Stimulated activated CD8-positive, alpha-beta memory T cell treated with anti-CD3 and anti-CD28 coated beads, Interleukin-7, amount 100 ng/mL, for 4 hours (primary cell): ENCODE data around the gene ICAM4.
"Not testable (repeated sequence)": the region's sequence is repeated elsewhere in the genome, so short reads cannot be mapped to it uniquely, and the experiment has no call there.

ENCODE experiments used
- DNase-seq, 2 donors: peaks; one replicate each; pipeline ENCODE4 v3.0.0-alpha.2; 2020; ENCODE audit warnings: low read depth in 2 of 2

ICAM4 gene

GRCh38 chr19:10318807-10319682, 32.3 kb downstream of the ICAM4 start:
- no peak for DNase-seq

DNA sequence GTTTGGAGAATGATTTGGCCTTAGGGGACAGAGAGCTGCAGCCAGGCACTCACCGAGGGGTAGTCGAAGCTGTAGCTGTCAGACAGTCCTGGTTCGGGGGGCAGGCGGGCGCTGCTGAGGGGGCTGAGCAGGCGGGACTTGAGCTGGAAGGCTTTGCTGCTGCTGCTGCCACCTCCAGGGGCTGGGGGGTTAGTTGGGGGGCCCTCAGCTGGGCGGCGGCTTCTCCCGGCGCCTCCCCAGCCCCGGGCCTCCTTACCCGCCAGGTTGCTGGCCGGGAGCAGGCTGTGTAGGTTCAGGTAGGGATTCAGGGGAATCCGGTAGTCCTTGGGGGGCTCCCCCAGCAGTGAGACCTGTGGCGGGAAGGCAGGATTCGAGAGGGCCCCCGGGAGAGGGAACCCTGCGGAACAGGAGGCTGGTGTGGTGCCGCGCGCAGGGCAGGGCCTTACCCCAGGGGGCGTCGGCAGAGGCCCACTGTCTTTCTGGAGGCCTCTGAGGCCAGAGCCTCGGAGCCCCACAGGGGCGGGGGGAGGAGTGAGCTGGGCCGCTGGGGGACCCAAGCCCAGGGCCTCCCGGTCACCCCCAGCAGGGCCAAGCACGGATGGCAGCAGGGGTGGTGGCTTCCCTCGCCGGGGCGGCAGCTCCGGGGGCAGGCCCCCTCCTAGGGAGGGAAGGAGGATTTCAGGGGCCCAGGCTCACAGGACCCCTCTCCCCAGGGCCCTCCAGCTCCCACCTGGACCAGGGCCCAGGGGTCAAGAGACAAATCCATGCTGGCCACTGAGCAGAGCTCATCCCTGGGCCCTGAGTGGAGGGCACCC, 34.1 kb downstream of the ICAM4 start:
- no peak for DNase-seq

DNA sequence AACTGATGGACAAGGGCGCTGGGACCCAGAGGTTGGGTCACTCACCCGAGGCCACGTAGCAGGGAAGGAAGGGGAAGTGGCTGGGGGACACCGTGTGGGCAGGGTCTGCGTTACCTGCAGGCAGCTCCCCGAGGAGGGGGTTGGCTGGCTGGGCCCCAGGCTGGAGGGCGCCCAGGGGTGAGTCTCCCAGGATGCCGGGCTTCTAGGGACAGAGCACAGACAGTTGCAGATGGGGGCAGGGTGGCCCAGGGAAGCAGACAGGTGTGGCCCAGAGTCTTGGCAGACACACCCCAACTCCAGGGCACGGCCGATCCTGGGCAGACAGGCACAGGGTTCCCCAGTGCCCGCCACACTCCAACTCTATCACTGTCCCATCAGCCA, 34.7 kb downstream of the ICAM4 start:
- no peak for DNase-seq

DNA sequence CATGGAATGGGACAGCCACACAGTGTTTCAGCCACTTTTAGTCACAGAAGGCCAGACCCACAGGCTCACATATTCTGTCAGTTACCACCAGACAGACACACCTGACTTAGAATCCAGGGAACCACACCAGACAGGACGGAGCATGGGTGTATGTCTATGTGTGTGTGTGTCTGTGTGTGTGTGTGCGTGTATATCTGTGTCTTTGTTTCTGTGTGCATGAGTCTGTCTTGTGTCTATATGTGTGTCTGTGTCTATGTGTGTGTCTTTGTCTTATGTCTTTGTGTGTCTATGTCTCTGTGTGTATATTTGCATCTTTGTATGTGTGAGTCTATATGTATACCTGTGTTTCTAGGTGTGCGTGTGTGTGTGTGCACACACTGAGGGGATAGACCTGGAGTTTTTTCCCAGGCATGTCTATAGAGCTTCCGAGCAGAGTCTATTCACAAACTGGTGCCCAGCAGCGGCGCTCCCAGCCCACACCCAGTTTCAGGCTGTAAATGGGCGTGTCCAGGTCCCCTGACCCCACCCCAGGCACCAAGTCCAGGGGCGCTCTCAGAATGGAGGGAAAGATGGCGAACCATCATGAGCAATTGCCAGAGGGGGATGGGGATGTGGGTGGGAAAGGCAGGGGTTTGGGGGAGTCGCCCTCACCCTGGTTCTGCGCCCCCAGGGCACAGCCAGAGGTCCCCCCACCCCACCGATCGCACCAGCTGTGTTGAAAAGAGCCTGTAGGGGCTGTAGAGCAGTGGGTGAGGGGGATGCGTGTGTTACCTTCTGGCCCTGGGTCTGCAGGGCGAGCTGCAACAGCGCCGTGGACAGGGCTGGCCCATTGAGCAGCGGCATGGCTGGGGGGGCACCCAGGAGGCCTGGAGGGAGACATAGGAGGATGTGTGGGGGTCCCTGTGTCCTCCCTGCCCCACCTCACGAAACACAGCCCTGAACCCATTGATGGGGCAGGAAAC, 35.4 kb downstream of the ICAM4 start:
- DNase-seq, result no peak

DNA sequence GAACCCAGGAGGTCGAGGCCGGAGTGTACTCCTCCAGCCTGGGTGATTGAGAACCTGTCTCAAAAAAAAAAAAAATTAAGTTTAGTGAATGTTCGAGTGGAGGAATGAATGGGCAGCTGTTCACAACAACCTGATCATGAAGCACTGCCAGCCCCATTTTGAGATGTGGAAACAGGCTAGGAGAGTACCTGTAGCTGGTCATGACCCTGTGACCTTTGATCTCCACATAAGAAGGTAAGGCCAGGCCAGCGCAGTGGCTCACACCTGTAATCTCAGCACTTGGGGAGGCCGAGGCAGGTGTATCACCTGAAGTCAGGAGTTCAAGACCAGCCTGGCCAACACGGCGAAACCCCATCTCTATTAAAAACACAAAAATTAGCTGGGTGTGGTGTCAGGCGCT, 39.0 kb downstream of the ICAM4 start:
- DNase-seq, result no peak

DNA sequence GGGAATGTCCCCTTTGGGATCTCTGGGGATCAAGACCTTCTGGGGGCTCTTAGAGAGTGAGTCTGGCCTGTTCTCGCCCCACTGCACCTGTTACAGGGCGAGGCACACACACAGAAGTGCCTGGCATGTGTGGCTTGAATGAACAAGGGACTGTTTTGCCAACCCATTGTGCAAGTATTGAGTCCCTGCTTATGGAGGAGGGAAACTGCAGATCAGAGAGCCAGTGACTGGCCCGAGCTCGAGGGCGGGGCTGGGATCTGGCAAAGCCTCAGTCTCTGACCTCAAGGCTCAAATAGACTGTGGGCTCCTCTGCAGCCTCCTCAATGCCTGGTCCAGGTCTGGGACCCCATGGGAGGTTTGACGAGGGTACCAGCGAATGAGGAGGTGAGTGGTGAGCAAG, 41.0 kb downstream of the ICAM4 start:
- DNase-seq, result no peak

- DNase-seq, result no peak
Measured at GRCh38 chr19:10328558-10329429, 42.0 kb downstream of the ICAM4 start.

GRCh38 chr19:10329555-10329954, 42.8 kb downstream of the ICAM4 start:
- DNase-seq, result no peak

- DNase-seq, result no peak
Measured at GRCh38 chr19:10332158-10332964, 45.6 kb downstream of the ICAM4 start.

DNA sequence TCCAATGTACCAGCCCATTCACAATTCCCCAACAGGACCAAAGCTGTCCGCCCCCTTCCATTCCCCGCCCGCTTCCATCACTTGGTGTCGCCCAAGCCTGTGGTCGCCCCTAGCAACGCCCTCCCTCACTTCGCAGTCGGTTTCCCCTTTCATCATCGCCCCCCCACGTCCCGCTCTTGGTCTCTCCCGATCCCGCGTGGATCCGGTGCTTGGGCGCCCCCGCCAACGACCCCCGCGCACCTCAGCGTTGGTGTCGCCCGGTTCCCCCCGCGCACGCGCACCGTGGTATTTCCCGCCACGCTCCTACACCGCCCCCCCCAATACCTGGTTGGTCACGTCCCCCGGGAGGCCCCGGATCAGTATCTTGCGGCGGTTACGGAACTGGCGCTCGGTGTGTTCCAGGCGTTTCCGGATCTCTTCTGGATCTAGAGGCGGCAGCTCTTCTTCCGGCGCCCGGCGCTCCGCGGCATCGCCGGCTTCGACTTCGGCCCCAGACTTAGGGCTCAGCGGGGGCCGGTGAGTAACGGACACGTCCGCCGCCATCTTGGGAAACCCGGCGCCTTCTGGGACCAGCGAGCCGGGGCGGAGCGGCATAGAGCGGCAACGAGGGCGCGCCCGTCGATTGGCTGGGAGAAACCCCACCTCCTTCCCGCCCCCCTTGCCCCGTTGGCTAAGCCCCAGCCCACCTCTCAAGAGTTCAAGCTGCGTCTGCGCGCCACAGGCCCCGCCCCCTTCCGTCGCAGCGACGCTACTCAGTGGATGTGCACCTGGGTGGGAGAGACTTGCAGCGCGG, 46.4 kb downstream of the ICAM4 start, which contains the start of gene RAVER1:
Gene RAVER1 (minus strand): TSS at position 565 of the 793 bp plus-strand sequence. CDS start 22 bp downstream, at position 543.
- DNase-seq, result peak; percentile 95 to 99

DNA sequence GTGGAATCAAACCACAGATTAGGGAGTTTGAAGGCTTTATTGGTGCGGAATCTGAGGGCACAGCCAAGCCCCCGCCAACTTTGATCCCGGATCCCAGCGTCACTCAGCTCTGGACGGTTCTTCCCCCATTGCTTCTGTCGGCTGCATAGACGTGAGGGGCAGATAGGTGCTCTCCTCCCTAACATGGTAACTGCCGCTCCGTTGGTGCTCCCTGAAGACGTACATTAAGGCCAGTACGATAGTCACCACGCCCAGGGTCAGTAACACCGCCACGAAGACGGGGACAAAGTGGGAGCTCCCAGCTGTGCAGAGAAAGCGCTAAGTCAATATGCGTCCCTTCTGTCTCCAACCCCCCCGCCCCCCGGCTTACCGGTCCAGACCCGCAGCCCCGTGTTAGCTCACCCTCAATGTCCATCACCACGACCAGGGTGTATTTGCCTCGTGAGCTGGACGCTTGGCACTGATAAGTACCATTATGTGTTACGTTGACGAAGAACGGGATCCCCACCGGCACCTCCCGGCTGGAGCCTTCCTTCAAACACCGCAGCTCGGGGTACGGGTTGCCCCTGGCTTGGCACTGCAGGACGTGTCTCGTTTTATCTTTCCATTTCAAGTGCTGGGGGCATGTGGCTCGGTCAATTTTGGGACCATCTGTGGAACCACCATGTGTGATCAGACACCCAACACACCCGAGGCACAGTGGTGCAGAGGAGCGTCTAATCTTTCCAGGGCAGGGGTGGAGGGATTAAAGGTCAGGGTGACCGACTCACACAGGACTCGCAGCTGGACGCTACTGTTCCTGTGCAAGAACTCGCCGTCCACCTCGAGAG, 47.2 kb downstream of the ICAM4 start:
- no peak for DNase-seq

GRCh38 chr19:10334588-10335351, 48.0 kb downstream of the ICAM4 start:
- DNase-seq, result no peak

- no peak for DNase-seq
Measured at GRCh38 chr19:10335352-10335985, 48.7 kb downstream of the ICAM4 start.

- not testable (repeated sequence) for DNase-seq
Measured at GRCh38 chr19:10336725-10337124, 50.0 kb downstream of the ICAM4 start.
